Urinary bladder (tissue), 4 donors: ENCODE measurements around the gene CADM4. TPM values are rescaled to one million over a fixed set of nuclear protein-coding genes. Genes with fewer than 3 reads are reported as not detected.

Source experiments
- DNase-seq: peaks from one replicate; pipeline ENCODE4 v3.0.0-alpha.2; 2015; ENCODE audit errors: extremely low spot score
- H3K27ac ChIP-seq: one replicate; pipeline ENCODE4 v1.5.1; 2013; ENCODE audit warnings: low read depth, mild to moderate bottlenecking, moderate library complexity
- H3K36me3 ChIP-seq: one replicate; pipeline ENCODE4 v1.6.1; 2013; ENCODE audit warnings: mild to moderate bottlenecking, moderate library complexity; ENCODE audit not compliant: insufficient read depth
- H3K4me1 ChIP-seq: one replicate; pipeline ENCODE4 v1.6.1; 2013; ENCODE audit warnings: mild to moderate bottlenecking, moderate library complexity; ENCODE audit not compliant: insufficient read depth
- H3K4me3 ChIP-seq: one replicate; pipeline ENCODE4 v1.5.1; 2013; ENCODE audit warnings: low read depth, low read length
- WGBS: extraction: QIAGEN DNeasy Blood & Tissue Kit; methylation state at CpG from one replicate; pipeline ENCODE4 v1.1.7; 2013; 5-methylcytosine and 5-hydroxymethylcytosine counted together
- polyA plus RNA-seq: library from polyadenylated mRNA; stranded (reverse); fragments of 200-250 nt; gene quantifications from one replicate; pipeline ENCODE4 v1.2.3, GENCODE V29; 2013
- total RNA-seq: library from RNA; depleted of rRNA; stranded (reverse); fragments of >200 nt; gene quantifications from one replicate; pipeline ENCODE4 v1.2.3, GENCODE V29; 2014
- donor health status: healthy with polysubstance abuse.
- donor health status: healthy.

Gene CADM4
- total and polyA plus RNA-seq, 2 donors, result 8.7 to 13.3 TPM

GRCh38 chr19:43673637-43674036 lies 34.0 kb upstream of the CADM4 start:
- Histone ChIP-seq H3K27ac (no peak overlapping the region), H3K4me3 (no peak overlapping the region), H3K36me3 (no peaks in the 10 kb centered on the region), H3K4me1 (no peaks in the 10 kb centered on the region)
- DNase-seq, result no peak
- WGBS, result 80% methylated on average over 3 of the region's 3 CpGs

- whole genome bisulfite sequencing, result 55% methylated on average over 6 of the region's 6 CpGs
- Histone ChIP-seq H3K4me3 (no peak overlapping the region), H3K36me3 (no peaks in the 10 kb centered on the region), H3K4me1 (no peaks in the 10 kb centered on the region), H3K27ac (no peak overlapping the region)
- no peak for DNase-seq
Observed at GRCh38 chr19:43672061-43672679, 32.5 kb upstream of the CADM4 start.

GRCh38 chr19:43668406-43669109 lies 28.9 kb upstream of the CADM4 start:
- Histone ChIP-seq H3K4me3 (peak overlapping the region; percentile 63), H3K27ac (peak overlapping the region; percentile 80), H3K36me3 (no peaks in the 10 kb centered on the region), H3K4me1 (no peaks in the 10 kb centered on the region)
- DNase-seq, result peak; percentile 97
- WGBS, result under 1% methylated on average over 44 of the region's 44 CpGs

- 7% methylated on average over 29 of the region's 29 CpGs for WGBS
- Histone ChIP-seq H3K4me1 (no peaks in the 10 kb centered on the region), H3K27ac (no peak overlapping the region), H3K36me3 (no peaks in the 10 kb centered on the region), H3K4me3 (peak overlapping the region; percentile 31)
- DNase-seq, result no peak
Observed at GRCh38 chr19:43667876-43668405, 28.3 kb upstream of the CADM4 start.

GRCh38 chr19:43667126-43667875 lies 27.7 kb upstream of the CADM4 start:
- H3K36me3 ChIP-seq, result no peaks in the 10 kb centered on the region
- no peak overlapping the region for H3K27ac ChIP-seq
- H3K4me1 ChIP-seq, result no peaks in the 10 kb centered on the region
- no peak overlapping the region for H3K4me3 ChIP-seq
- DNase-seq, result no peak
- 52% methylated on average over 26 of the region's 26 CpGs for WGBS

- H3K36me3 ChIP-seq, result no peaks in the 10 kb centered on the region
- H3K4me1 ChIP-seq, result no peaks in the 10 kb centered on the region
- no peak overlapping the region for H3K4me3 ChIP-seq
- no peak overlapping the region for H3K27ac ChIP-seq
- WGBS, result 70% methylated on average over 7 of the region's 7 CpGs
- DNase-seq, result no peak
Observed at GRCh38 chr19:43664018-43664417, 24.4 kb upstream of the CADM4 start.

GRCh38 chr19:43662487-43662886 lies 22.8 kb upstream of the CADM4 start:
- DNase-seq, result no peak
- no peak overlapping the region for H3K4me3 ChIP-seq
- 95% methylated on average over 6 of the region's 6 CpGs for WGBS
- H3K27ac ChIP-seq, result no peak overlapping the region
- H3K36me3 ChIP-seq, result no peaks in the 10 kb centered on the region
- H3K4me1 ChIP-seq, result no peaks in the 10 kb centered on the region

- Histone ChIP-seq H3K36me3 (no peaks in the 10 kb centered on the region), H3K4me1 (no peaks in the 10 kb centered on the region), H3K27ac (no peak overlapping the region), H3K4me3 (no peak overlapping the region)
- no peak for DNase-seq
- WGBS, result 88% methylated on average over 6 of the region's 6 CpGs
Observed at GRCh38 chr19:43660971-43661360, 21.3 kb upstream of the CADM4 start.

GRCh38 chr19:43660301-43660970 lies 20.8 kb upstream of the CADM4 start:
- no peak overlapping the region for H3K4me3 ChIP-seq
- H3K36me3 ChIP-seq, result no peaks in the 10 kb centered on the region
- H3K4me1 ChIP-seq, result no peaks in the 10 kb centered on the region
- no peak overlapping the region for H3K27ac ChIP-seq
- WGBS, result 84% methylated on average over 7 of the region's 7 CpGs
- DNase-seq, result no peak

GRCh38 chr19:43658494-43658893 lies 18.8 kb upstream of the CADM4 start:
- H3K4me3 ChIP-seq, result no peak overlapping the region
- H3K4me1 ChIP-seq, result no peaks in the 10 kb centered on the region
- H3K36me3 ChIP-seq, result no peaks in the 10 kb centered on the region
- H3K27ac ChIP-seq, result no peak overlapping the region
- no peak for DNase-seq
- 96% methylated on average over 8 of the region's 8 CpGs for WGBS

GRCh38 chr19:43658001-43658400 lies 18.4 kb upstream of the CADM4 start:
- no peak for DNase-seq
- Histone ChIP-seq H3K4me1 (no peaks in the 10 kb centered on the region), H3K27ac (no peak overlapping the region), H3K36me3 (no peaks in the 10 kb centered on the region), H3K4me3 (no peak overlapping the region)
- WGBS, result 93% methylated on average over 2 of the region's 2 CpGs

GRCh38 chr19:43656436-43656835 lies 16.8 kb upstream of the CADM4 start:
- Histone ChIP-seq H3K27ac (no peak overlapping the region), H3K36me3 (no peaks in the 10 kb centered on the region), H3K4me1 (no peaks in the 10 kb centered on the region), H3K4me3 (no peak overlapping the region)
- 86% methylated on average over 6 of the region's 6 CpGs for WGBS
- DNase-seq, result no peak

- DNase-seq, result no peak
- no peaks in the 10 kb centered on the region for H3K36me3 ChIP-seq
- WGBS, result 79% methylated on average over 5 of the region's 5 CpGs
- H3K4me1 ChIP-seq, result no peaks in the 10 kb centered on the region
- H3K27ac ChIP-seq, result no peak overlapping the region
- no peak overlapping the region for H3K4me3 ChIP-seq
Observed at GRCh38 chr19:43652546-43652874, 12.9 kb upstream of the CADM4 start.
